Nephron (organoid): ENCODE results near the gene ARMH3.

Experiments
- H3K27ac Mint-ChIP-seq, 3 experiments: 2 replicates each; pipeline ENCODE4 v1.8.0; 2020; ENCODE audit warnings: mixed read lengths in 3 of 3, mild to moderate bottlenecking in 2 of 3, moderate library complexity in 1 of 3
- H3K27me3 Mint-ChIP-seq: 2 replicates; pipeline ENCODE4 v1.8.0; 2021; ENCODE audit warnings: low read depth, mild to moderate bottlenecking, moderate library complexity, mixed read lengths
- H3K36me3 Mint-ChIP-seq: 2 replicates; pipeline ENCODE4 v1.8.0; 2020; ENCODE audit warnings: low read depth, mixed read lengths
- H3K4me1 Mint-ChIP-seq: 2 replicates; pipeline ENCODE4 v1.8.0; 2020; ENCODE audit warnings: mixed read lengths
- H3K4me3 Mint-ChIP-seq, 3 experiments: 2 replicates each; pipeline ENCODE4 v1.8.0; 2020; ENCODE audit warnings: mild to moderate bottlenecking in 3 of 3, mixed read lengths in 3 of 3, moderate library complexity in 2 of 3
- H3K9me3 Mint-ChIP-seq: 2 replicates; pipeline ENCODE4 v1.8.0; 2020; ENCODE audit warnings: mixed read lengths
- CTCF ChIP-seq, 3 experiments: fragments of 200-600 bp; sonication (generic); IDR thresholded peaks; one replicate each; pipeline ENCODE4 v1.5.0; 2021; ENCODE audit warnings: antibody characterized with exemption in 3 of 3; ENCODE audit not compliant: unreplicated experiment in 3 of 3

ARMH3 gene

GRCh38 chr10:101956898-101957297 is 99.1 kb downstream of the ARMH3 start:
- Mint-ChIP-seq H3K36me3 (peaks cover 44% of the 10 kb centered on the region), H3K9me3 (peaks cover 4% of the 10 kb centered on the region), H3K4me3 (no peak overlapping the region), H3K4me1 (peaks cover 16% of the 10 kb centered on the region), H3K27me3 (no peaks in the 10 kb centered on the region), H3K27ac (no peak overlapping the region)
- TF ChIP-seq CTCF (IDR thresholded peaks at IDR 0.05; ENCODE audit: unreplicated experiment in 3 of 3), result no peak

- H3K9me3 Mint-ChIP-seq, result peaks cover 4% of the 10 kb centered on the region
- H3K4me3 Mint-ChIP-seq, result no peak overlapping the region
- H3K4me1 Mint-ChIP-seq, result peaks cover 16% of the 10 kb centered on the region
- no peak for TF ChIP-seq CTCF (IDR thresholded peaks at IDR 0.05; ENCODE audit: unreplicated experiment in 3 of 3)
- H3K27me3 Mint-ChIP-seq, result no peaks in the 10 kb centered on the region
- no peak overlapping the region for H3K27ac Mint-ChIP-seq
- peaks cover 47% of the 10 kb centered on the region for H3K36me3 Mint-ChIP-seq
Observed at GRCh38 chr10:101956117-101956516, 99.9 kb downstream of the ARMH3 start.

GRCh38 chr10:101952191-101952590 is 103.8 kb downstream of the ARMH3 start:
- Mint-ChIP-seq H3K36me3 (peaks cover 79% of the 10 kb centered on the region), H3K4me1 (no peaks in the 10 kb centered on the region), H3K9me3 (peaks cover 27% of the 10 kb centered on the region), H3K27ac (no peak overlapping the region), H3K27me3 (no peaks in the 10 kb centered on the region), H3K4me3 (no peak overlapping the region)
- no peak for TF ChIP-seq CTCF (IDR thresholded peaks at IDR 0.05; ENCODE audit: unreplicated experiment in 3 of 3)

- H3K9me3 Mint-ChIP-seq, result peaks cover 31% of the 10 kb centered on the region
- no peak for TF ChIP-seq CTCF (IDR thresholded peaks at IDR 0.05; ENCODE audit: unreplicated experiment in 3 of 3)
- no peak overlapping the region for H3K27ac Mint-ChIP-seq
- H3K36me3 Mint-ChIP-seq, result peaks cover 79% of the 10 kb centered on the region
- no peak overlapping the region for H3K4me3 Mint-ChIP-seq
- no peaks in the 10 kb centered on the region for H3K27me3 Mint-ChIP-seq
- no peaks in the 10 kb centered on the region for H3K4me1 Mint-ChIP-seq
Observed at GRCh38 chr10:101950213-101950612, 105.8 kb downstream of the ARMH3 start.

GRCh38 chr10:101941871-101942270 is 114.1 kb downstream of the ARMH3 start:
- Mint-ChIP-seq H3K27me3 (no peaks in the 10 kb centered on the region), H3K4me1 (peaks cover 40% of the 10 kb centered on the region), H3K36me3 (peaks cover 26% of the 10 kb centered on the region), H3K4me3 (no peak overlapping the region), H3K27ac (peak overlapping the region; percentile 37 to 57 (median 41)), H3K9me3 (peaks cover 3% of the 10 kb centered on the region)
- no peak for TF ChIP-seq CTCF (IDR thresholded peaks at IDR 0.05; ENCODE audit: unreplicated experiment in 3 of 3)

GRCh38 chr10:101940916-101941315 is 115.1 kb downstream of the ARMH3 start:
- peak overlapping the region in 2 of 3 experiments; percentile 57 to 69 for H3K27ac Mint-ChIP-seq
- peaks cover 40% of the 10 kb centered on the region for H3K4me1 Mint-ChIP-seq
- H3K36me3 Mint-ChIP-seq, result peaks cover 17% of the 10 kb centered on the region
- H3K9me3 Mint-ChIP-seq, result no peaks in the 10 kb centered on the region
- H3K4me3 Mint-ChIP-seq, result peak overlapping the region in 1 of 3 experiments; percentile 59
- no peaks in the 10 kb centered on the region for H3K27me3 Mint-ChIP-seq
- no peak for TF ChIP-seq CTCF (IDR thresholded peaks at IDR 0.05; ENCODE audit: unreplicated experiment in 3 of 3)
